A204.1 (cell line): ENCODE data around the gene BAIAP2L1.
A peak's percentile ranks its signal among the peaks of the same experiment; 100 is the strongest.

Experiments used
- FAIRE-seq: peaks from 2 replicates; lab custom pipeline; 2012; peaks lifted over from hg19 to GRCh38; lab: Jason Lieb, UNC

The BAIAP2L1 gene

GRCh38 chr7:98267303-98267702, 133.6 kb downstream of the BAIAP2L1 start:
- no peak for FAIRE-seq

- FAIRE-seq, result peak; percentile 87
These were observed 134.1 kb downstream of the BAIAP2L1 start for GRCh38 chr7:98266840-98267239.

GRCh38 chr7:98265841-98266271, 135.0 kb downstream of the BAIAP2L1 start:
- no peak for FAIRE-seq

- FAIRE-seq, result no peak
These were observed 143.2 kb downstream of the BAIAP2L1 start for GRCh38 chr7:98257701-98258100.

GRCh38 chr7:98256431-98256830, 144.5 kb downstream of the BAIAP2L1 start:
- no peak for FAIRE-seq

- no peak for FAIRE-seq
These were observed 145.8 kb downstream of the BAIAP2L1 start for GRCh38 chr7:98254951-98255610.

GRCh38 chr7:98254516-98254915, 146.4 kb downstream of the BAIAP2L1 start:
- no peak for FAIRE-seq

GRCh38 chr7:98252425-98253054, 148.3 kb downstream of the BAIAP2L1 start:
- FAIRE-seq, result no peak

- FAIRE-seq, result no peak
These were observed 149.1 kb downstream of the BAIAP2L1 start, which contains the start of gene TECPR1 for GRCh38 chr7:98251601-98252424. Gene TECPR1, minus strand, starts transcription at chr7:98252232. Its CDS starts 6,086 bp downstream, at chr7:98246146.

- FAIRE-seq, result no peak
These were observed 149.7 kb downstream of the BAIAP2L1 start for GRCh38 chr7:98251231-98251600.

DNA sequence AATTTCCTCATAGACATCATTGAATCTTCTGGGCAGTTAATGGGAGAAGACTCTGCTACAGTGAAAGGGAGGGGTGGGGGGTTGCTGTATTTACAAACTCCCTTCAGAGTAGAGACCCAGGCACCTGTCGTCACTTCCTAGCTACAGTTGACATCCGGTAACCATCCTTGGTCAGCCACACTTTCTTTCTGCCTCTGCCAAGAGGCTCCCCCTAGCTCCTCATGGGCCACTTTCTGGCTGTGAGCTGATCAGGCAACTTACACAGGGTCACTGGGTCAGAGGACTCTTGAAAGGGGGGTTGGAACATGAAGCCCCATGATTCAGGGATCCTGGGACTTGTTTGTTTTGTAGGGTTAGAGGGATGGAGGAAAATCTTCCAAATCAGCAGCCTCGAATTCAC, 150.1 kb downstream of the BAIAP2L1 start:
- no peak for FAIRE-seq

DNA sequence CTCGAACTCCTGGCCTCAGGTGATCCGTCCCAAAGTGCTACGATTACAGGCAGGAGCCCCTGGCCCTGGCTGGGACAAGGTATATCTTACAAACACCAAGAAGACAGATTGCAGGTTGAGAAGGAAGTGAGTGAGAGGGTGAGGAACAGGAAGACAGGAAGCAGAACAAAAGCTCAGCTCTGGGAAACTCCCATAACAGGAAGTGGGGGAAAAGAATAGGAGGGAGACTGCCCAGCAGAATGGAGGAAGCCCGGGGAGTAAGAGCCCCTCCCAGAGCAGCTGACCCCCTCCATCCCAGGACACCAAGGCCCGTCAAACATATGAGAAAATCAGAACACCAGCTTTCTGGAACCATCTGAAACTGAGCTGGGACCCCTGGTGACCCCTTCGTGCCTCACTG, 151.8 kb downstream of the BAIAP2L1 start:
- no peak for FAIRE-seq

GRCh38 chr7:98248156-98248555, 152.7 kb downstream of the BAIAP2L1 start:
- FAIRE-seq, result no peak

GRCh38 chr7:98244871-98245270, 156.0 kb downstream of the BAIAP2L1 start:
- FAIRE-seq, result no peak

DNA sequence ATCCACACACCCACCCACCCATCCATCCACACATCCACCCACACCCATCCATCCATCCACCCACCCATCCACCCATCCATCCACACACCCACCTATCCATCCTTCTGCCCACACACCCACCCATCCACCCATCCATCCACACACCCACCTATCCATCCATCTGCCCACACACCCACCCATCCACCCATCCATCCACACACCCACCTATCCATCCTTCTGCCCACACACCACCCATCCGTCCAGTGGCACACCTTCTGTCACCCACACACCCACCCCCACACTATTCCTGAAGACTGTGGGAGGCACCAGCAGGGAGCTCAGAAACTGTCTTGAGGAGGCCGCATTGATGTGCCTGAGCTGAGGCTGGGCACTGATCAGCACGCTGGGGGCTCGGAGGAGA, 158.0 kb downstream of the BAIAP2L1 start:
- FAIRE-seq, result no peak

DNA sequence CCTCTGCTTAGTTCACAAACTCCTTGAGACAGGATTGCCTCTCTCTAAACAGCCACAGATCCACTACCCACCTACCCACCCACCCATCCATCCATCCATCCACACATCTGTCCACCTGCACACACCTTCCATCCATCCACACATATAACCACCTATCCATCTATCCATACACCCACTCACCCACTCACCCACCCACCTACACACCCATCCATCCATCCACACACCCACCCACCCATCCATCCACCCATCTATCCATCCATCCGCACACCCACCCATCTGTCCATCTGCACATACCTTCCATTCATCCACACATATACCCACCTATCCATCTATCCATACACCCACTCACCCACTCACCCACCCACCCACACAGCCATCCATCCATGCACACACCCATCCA, 158.5 kb downstream of the BAIAP2L1 start:
- FAIRE-seq, result no peak

DNA sequence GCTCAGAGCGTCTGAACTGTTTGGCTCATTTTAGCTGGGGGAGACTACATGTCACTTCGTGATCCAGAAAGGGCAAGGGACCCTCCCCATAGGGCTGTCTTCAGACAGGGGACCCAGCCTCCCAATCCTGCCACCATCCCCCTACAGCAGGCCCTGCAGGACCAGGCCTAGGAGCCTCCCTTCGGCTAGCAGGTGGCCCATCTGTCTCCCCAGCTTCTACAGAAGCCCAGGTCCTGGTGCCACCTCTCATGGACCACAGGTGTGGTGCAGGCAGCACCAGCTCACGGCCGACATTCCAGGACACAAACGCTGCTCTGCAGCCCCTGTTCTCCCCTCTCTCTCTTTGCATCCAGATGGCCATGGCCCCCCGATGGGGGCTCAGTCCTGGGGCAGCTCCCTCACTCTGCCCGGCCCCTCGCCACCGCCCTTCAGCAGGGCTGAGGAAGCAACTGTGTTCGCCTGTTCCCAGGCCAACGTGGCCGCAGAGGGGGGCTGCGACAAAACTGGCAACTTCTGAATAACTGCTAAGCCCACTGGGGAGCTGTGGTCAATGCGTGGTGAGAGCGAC, 159.1 kb downstream of the BAIAP2L1 start:
- FAIRE-seq, result no peak
